Measurements from ENCODE around the gene TYW1. TPM values are rescaled to one million over a fixed set of nuclear protein-coding genes. Genes with fewer than 3 reads are reported as not detected.
"Not testable (repeated sequence)": the region's sequence is repeated elsewhere in the genome, so short reads cannot be mapped to it uniquely, and the experiment has no call there.

Gene TYW1, protein sequence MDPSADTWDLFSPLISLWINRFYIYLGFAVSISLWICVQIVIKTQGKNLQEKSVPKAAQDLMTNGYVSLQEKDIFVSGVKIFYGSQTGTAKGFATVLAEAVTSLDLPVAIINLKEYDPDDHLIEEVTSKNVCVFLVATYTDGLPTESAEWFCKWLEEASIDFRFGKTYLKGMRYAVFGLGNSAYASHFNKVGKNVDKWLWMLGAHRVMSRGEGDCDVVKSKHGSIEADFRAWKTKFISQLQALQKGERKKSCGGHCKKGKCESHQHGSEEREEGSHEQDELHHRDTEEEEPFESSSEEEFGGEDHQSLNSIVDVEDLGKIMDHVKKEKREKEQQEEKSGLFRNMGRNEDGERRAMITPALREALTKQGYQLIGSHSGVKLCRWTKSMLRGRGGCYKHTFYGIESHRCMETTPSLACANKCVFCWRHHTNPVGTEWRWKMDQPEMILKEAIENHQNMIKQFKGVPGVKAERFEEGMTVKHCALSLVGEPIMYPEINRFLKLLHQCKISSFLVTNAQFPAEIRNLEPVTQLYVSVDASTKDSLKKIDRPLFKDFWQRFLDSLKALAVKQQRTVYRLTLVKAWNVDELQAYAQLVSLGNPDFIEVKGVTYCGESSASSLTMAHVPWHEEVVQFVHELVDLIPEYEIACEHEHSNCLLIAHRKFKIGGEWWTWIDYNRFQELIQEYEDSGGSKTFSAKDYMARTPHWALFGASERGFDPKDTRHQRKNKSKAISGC
- total RNA-seq = 20.0 TPM
- long read RNA-seq, transcript TYW1-201 (16 exons, 3,348 nt) = major isoform, 31 of 46 reads
- long read RNA-seq, partial matches to known transcripts = 6 of 46 reads
- long read RNA-seq, other reads (novel, unspliced or antisense) = 8 of 46 reads

DNA sequence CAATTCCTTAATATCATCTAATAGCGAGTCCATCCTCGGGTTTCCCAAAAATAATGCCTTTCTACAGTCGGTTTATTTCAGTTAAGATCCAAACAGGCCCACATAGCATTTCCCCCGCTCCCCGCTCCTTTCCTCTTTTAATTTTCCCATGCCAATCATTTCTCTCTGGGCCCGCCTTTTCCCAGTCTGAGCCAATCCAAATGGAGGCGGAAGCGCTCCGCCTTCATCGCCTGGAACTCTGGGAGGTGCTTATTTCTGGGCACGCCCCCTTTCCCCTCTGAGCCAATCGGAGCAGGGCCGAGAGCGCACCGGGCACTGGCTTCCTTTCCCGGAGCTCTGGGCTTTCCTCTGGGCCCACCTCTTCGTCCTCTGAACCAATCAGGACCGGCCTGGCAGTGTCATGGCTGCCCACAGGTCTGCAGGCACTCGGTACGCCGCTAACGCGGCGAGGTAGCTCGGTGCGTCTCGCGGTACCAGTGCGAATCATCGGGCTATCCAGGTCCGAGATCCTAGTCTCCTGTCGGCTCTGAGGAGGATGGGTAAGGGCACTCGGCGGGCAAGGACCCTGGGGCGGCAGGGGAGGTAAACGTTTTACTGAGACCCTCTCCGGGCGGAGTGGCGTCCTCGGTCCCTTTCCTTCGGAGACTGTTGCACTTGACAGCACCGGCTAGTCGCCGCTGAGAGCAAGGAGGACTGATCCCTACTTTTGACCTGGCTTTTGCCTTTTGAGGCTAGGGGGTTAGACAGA, at the start of gene TYW1:
TSS of gene TYW1 (plus strand) at position 390 of the 748 bp plus-strand sequence. CDS start at position 536, 146 bp downstream.
- DNase-seq (peak; percentile 98), ATAC-seq (peak; percentile 95)
- peak within 1 kb of the TSS; percentile 72 for H3K4me3 ChIP-seq
- H3K27ac ChIP-seq = peak within 1 kb of the TSS; percentile 100
- peaks cover 34% of the 10 kb centered on the region for H3K36me3 ChIP-seq
- H3K9me3 ChIP-seq; H3K27me3 ChIP-seq; intact Hi-C loops (cut with DNase I): not testable (repeated sequence)
- H3K4me1 ChIP-seq = peaks cover 20% of the 10 kb centered on the region

- Histone ChIP-seq H3K4me1 (peaks cover 5% of the 10 kb centered on the region), H3K27ac (no peak overlapping the region), H3K9me3 (no peaks in the 10 kb centered on the region), H3K27me3 (no peaks in the 10 kb centered on the region), H3K36me3 (peaks cover 98% of the 10 kb centered on the region), H3K4me3 (no peak overlapping the region)
- DNase-seq = no peak
- no peak for ATAC-seq
- intact Hi-C loops (cut with DNase I) = no loop called here
- TF ChIP-seq CTCF (IDR thresholded peaks at IDR 0.05) = no peak
Measured at GRCh38 chr7:66948480-66949109, 48.0 kb upstream of the TYW1 start.

GRCh38 chr7:66950311-66950710, 46.3 kb upstream of the TYW1 start:
- ATAC-seq (no peak), DNase-seq (no peak)
- H3K9me3 ChIP-seq = no peaks in the 10 kb centered on the region
- intact Hi-C loops (cut with DNase I) = no loop called here
- H3K27me3 ChIP-seq = no peaks in the 10 kb centered on the region
- no peak overlapping the region for H3K4me3 ChIP-seq
- TF ChIP-seq CTCF (IDR thresholded peaks at IDR 0.05) = no peak
- peaks cover 98% of the 10 kb centered on the region for H3K36me3 ChIP-seq
- H3K27ac ChIP-seq = no peak overlapping the region
- H3K4me1 ChIP-seq = peaks cover 5% of the 10 kb centered on the region

DNA sequence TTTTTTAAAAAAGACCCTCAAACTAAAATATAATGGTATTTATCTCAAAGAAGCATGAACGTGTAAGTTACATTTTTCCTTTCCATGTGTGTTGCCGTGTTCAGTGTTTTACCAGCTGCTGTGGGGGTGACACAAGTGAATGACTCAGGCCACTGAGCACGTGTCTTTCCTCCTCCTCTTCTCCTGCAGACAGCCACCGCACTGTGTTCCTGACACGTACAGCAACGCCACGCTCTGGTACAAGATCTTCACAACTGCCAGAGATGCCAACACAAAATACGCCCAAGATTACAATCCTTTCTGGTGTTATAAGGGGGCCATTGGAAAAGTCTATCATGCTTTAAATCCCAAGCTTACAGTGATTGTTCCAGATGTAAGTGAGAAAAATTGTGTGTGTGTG, 45.9 kb upstream of the TYW1 start:
- ATAC-seq = no peak

More for the DNA sequence above, 45.9 kb upstream of the TYW1 start:
- no peak for TF ChIP-seq CTCF (IDR thresholded peaks at IDR 0.05)
- H3K4me1 ChIP-seq = peaks cover 5% of the 10 kb centered on the region
- H3K4me3 ChIP-seq = no peak overlapping the region
- H3K9me3 ChIP-seq = no peaks in the 10 kb centered on the region
- no peak for DNase-seq
- no peaks in the 10 kb centered on the region for H3K27me3 ChIP-seq
- H3K27ac ChIP-seq = no peak overlapping the region
- intact Hi-C loops (cut with DNase I) = no loop called here
- H3K36me3 ChIP-seq = peaks cover 98% of the 10 kb centered on the region
